ENCODE data around the gene FNDC11. TPM values are rescaled to one million over a fixed set of nuclear protein-coding genes. Genes with fewer than 3 reads are reported as not detected.
A peak's percentile ranks its signal among the peaks of the same experiment; 100 is the strongest.

Gene FNDC11
- total and polyA plus RNA-seq, 8 donors, result 0.23 to 0.84 (median 0.67) TPM

GRCh38 chr20:63517376-63518309 is 36.3 kb upstream of the FNDC11 start:
- H3K27me3 ChIP-seq, result peaks cover 0 to 14% of the 10 kb centered on the region in 2 donors
- H3K4me3 ChIP-seq, result no peak overlapping the region
- H3K4me1 ChIP-seq, result peaks cover 11 to 31% of the 10 kb centered on the region in 2 donors
- H3K9me3 ChIP-seq, result no peaks in the 10 kb centered on the region
- H3K36me3 ChIP-seq, result peaks cover 0 to 7% of the 10 kb centered on the region in 2 donors
- H3K27ac ChIP-seq, result no peak overlapping the region
- intact Hi-C loops (cut with DNase I), result no loop called here
- DNase-seq (peak in 1 of 4 donors; percentile 71), ATAC-seq (no peak)
- TF ChIP-seq, protein P1, sequence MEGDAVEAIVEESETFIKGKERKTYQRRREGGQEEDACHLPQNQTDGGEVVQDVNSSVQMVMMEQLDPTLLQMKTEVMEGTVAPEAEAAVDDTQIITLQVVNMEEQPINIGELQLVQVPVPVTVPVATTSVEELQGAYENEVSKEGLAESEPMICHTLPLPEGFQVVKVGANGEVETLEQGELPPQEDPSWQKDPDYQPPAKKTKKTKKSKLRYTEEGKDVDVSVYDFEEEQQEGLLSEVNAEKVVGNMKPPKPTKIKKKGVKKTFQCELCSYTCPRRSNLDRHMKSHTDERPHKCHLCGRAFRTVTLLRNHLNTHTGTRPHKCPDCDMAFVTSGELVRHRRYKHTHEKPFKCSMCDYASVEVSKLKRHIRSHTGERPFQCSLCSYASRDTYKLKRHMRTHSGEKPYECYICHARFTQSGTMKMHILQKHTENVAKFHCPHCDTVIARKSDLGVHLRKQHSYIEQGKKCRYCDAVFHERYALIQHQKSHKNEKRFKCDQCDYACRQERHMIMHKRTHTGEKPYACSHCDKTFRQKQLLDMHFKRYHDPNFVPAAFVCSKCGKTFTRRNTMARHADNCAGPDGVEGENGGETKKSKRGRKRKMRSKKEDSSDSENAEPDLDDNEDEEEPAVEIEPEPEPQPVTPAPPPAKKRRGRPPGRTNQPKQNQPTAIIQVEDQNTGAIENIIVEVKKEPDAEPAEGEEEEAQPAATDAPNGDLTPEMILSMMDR (IDR thresholded peaks at IDR 0.05), result no peak

GRCh38 chr20:63518351-63518861 is 35.6 kb upstream of the FNDC11 start:
- ATAC-seq (no peak), DNase-seq (peak in 1 of 4 donors; percentile 79)
- TF ChIP-seq, protein P1 (IDR thresholded peaks at IDR 0.05), result no peak
- H3K4me1 ChIP-seq, result peaks cover 11 to 32% of the 10 kb centered on the region in 2 donors
- peaks cover 0 to 4% of the 10 kb centered on the region in 2 donors for H3K9me3 ChIP-seq
- H3K27ac ChIP-seq, result no peak overlapping the region
- peaks cover 0 to 14% of the 10 kb centered on the region in 2 donors for H3K36me3 ChIP-seq
- intact Hi-C loops (cut with DNase I), result no loop called here
- H3K4me3 ChIP-seq, result no peak overlapping the region
- peaks cover 0 to 14% of the 10 kb centered on the region in 2 donors for H3K27me3 ChIP-seq

GRCh38 chr20:63518946-63519667 is 34.9 kb upstream of the FNDC11 start:
- peak in 1 of 4 donors; percentile 74 for DNase-seq
- intact Hi-C loops (cut with DNase I), result no loop called here
- TF ChIP-seq, protein P1 (IDR thresholded peaks at IDR 0.05), result no peak

GRCh38 chr20:63519668-63520503 is 34.1 kb upstream of the FNDC11 start:
- peaks cover 0 to 14% of the 10 kb centered on the region in 2 donors for H3K27me3 ChIP-seq
- TF ChIP-seq, protein P1 (IDR thresholded peaks at IDR 0.05), result no peak
- peaks cover 0 to 19% of the 10 kb centered on the region in 2 donors for H3K36me3 ChIP-seq
- intact Hi-C loops (cut with DNase I), result no loop called here
- ATAC-seq, result peak; percentile 64
- H3K27ac ChIP-seq, result peak overlapping the region; percentile 86 to 95
- peak overlapping the region; percentile 83 to 86 for H3K4me3 ChIP-seq
- peaks cover 11 to 32% of the 10 kb centered on the region in 2 donors for H3K4me1 ChIP-seq
- peak; percentile 77 to 88 (median 80) for DNase-seq
- H3K9me3 ChIP-seq, result peaks cover 0 to 9% of the 10 kb centered on the region in 2 donors

More at GRCh38 chr20:63518946-63519667, 34.9 kb upstream of the FNDC11 start:
- Histone ChIP-seq H3K27me3 (peaks cover 0 to 14% of the 10 kb centered on the region in 2 donors), H3K4me3 (peak overlapping the region; percentile 83 to 86), H3K27ac (peak overlapping the region in 1 of 2 donors; percentile 86), H3K4me1 (peaks cover 11 to 32% of the 10 kb centered on the region in 2 donors), H3K9me3 (peaks cover 0 to 9% of the 10 kb centered on the region in 2 donors), H3K36me3 (peaks cover 0 to 19% of the 10 kb centered on the region in 2 donors)
- ATAC-seq, result no peak
